Measurements from ENCODE around the gene OS9. TPM values are rescaled to one million over a fixed set of nuclear protein-coding genes. Genes with fewer than 3 reads are reported as not detected.
"Not testable (repeated sequence)": the region's sequence is repeated elsewhere in the genome, so short reads cannot be mapped to it uniquely, and the experiment has no call there.

The OS9 gene
- total and polyA plus RNA-seq, 2 donors (not counting 3 experiments of a cell fraction or from before 2014, with no cell fraction given) = 212 to 561 TPM

DNA sequence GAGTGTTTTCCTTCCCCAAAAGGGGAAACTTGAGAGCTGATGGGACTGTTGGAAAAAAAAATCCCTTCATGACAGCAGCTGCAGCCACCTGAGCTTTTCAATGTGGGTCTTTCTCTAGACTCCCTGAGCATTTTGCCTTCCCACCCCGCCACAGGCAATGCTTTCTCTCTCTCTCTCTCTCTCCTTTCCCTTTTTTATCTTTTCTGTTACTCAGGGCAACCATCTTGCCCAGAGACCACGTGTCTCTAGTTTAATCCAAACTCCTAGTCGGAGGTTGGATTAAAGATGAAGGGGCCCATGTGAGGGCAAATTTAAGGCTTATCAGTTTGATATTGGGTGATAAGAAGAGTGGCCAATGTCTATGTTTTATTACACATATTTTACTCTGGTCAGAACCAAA is 35.0 kb upstream of the OS9 start:
- H3K27me3 ChIP-seq (ENCODE audit: control insufficient read depth in 2 of 2, insufficient read depth in 2 of 2, low read length in 2 of 2) = peaks cover 0 to 5% of the 10 kb centered on the region in 2 experiments
- FAIRE-seq (no peak), DNase-seq (ENCODE audit: low read depth, low spot score) (no peak)
- dilution Hi-C loops (cut with MboI; ENCODE audit: extremely low pct_ligation_motif_present, low sequenced_read_pairs) = no loop called here
- POLR2A ChIA-PET = no interaction called here
- TF ChIP-seq, protein P1, sequence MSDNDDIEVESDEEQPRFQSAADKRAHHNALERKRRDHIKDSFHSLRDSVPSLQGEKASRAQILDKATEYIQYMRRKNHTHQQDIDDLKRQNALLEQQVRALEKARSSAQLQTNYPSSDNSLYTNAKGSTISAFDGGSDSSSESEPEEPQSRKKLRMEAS (IDR thresholded peaks at IDR 0.05; ENCODE audit: insufficient read depth, insufficient read length) = no peak
- no peak for TF ChIP-seq POLR2A (IDR thresholded peaks at IDR 0.05; ENCODE audit: low read depth, low read length)
- TF ChIP-seq, protein P2, sequence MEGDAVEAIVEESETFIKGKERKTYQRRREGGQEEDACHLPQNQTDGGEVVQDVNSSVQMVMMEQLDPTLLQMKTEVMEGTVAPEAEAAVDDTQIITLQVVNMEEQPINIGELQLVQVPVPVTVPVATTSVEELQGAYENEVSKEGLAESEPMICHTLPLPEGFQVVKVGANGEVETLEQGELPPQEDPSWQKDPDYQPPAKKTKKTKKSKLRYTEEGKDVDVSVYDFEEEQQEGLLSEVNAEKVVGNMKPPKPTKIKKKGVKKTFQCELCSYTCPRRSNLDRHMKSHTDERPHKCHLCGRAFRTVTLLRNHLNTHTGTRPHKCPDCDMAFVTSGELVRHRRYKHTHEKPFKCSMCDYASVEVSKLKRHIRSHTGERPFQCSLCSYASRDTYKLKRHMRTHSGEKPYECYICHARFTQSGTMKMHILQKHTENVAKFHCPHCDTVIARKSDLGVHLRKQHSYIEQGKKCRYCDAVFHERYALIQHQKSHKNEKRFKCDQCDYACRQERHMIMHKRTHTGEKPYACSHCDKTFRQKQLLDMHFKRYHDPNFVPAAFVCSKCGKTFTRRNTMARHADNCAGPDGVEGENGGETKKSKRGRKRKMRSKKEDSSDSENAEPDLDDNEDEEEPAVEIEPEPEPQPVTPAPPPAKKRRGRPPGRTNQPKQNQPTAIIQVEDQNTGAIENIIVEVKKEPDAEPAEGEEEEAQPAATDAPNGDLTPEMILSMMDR (IDR thresholded peaks at IDR 0.05; ENCODE audit: extremely low read depth in 1 of 2, insufficient read depth in 1 of 2, low read depth in 1 of 2, low read length in 2 of 2) = no peak
- no peak for TF ChIP-seq JUN (IDR thresholded peaks at IDR 0.05; ENCODE audit: borderline replicate concordance, insufficient read depth, insufficient read length, low read depth)
- no TSS peak for BruUV-seq (replicated peaks)
- H3K4me1 ChIP-seq (ENCODE audit: control insufficient read depth, extremely low read depth, insufficient read depth, low read length) = no peaks in the 10 kb centered on the region
- H3K79me2 ChIP-seq (ENCODE audit: control insufficient read depth, insufficient read depth, low read length) = no peaks in the 10 kb centered on the region
- CTCF ChIA-PET = interaction anchor here (2.0 kb wide), 1 partner anchor 26 kb away, joined by 5 read pairs; the partner anchor contains the start of gene B4GALNT1
- no peak overlapping the region for H3K27ac ChIP-seq (ENCODE audit: insufficient read depth, low read depth, low read length)
- H3K4me2 ChIP-seq (ENCODE audit: insufficient read depth, low read length) = no peak overlapping the region
- intact Hi-C loops (cut with micrococcal nuclease) = no loop called here
- H4K20me1 ChIP-seq (replicated peaks; ENCODE audit: control insufficient read depth, extremely low read depth, insufficient read depth, low read length) = no peaks in the 10 kb centered on the region
- no peak overlapping the region for H2AFZ ChIP-seq (ENCODE audit: low read depth, low read length)
- H3K9ac ChIP-seq (replicated peaks; ENCODE audit: extremely low read depth, insufficient read depth, low read length) = no peak overlapping the region
- H3K4me3 ChIP-seq (replicated peaks in 1 of 3; ENCODE audit: insufficient read depth in 1 of 3, low read depth in 1 of 3, low read length in 3 of 3) = no peak overlapping the region
- H3K9me1 ChIP-seq (replicated peaks; ENCODE audit: control insufficient read depth, extremely low read depth, insufficient read depth, low read length) = no peaks in the 10 kb centered on the region
- no peaks in the 10 kb centered on the region for H3K9me3 ChIP-seq (replicated peaks; ENCODE audit: control insufficient read depth, insufficient read depth, low read length)
- H3K36me3 ChIP-seq (ENCODE audit: control insufficient read depth in 2 of 2, extremely low read depth in 1 of 2, insufficient read depth in 2 of 2, low read length in 2 of 2) = no peaks in the 10 kb centered on the region

DNA sequence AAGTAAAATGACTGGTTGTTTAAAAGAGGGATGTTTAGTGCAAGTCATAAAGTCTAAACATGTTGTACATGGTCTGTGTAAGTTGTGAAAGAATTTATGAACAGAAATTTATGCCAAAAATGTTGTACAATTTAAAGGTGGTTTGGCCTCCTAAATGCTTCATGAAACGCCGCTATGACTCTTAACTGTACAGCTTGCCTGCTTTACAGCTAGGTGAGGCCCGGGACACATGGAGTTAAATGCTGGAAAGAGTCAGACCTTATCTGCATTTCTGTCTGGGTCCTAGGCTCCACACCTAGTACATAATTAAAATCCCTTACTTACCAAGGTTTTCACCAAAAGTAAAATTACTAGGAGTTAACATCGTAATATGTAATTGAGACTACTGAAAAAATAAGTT is 32.6 kb upstream of the OS9 start:
- no peaks in the 10 kb centered on the region for H3K9me3 ChIP-seq (replicated peaks; ENCODE audit: control insufficient read depth, insufficient read depth, low read length)
- intact Hi-C loops (cut with micrococcal nuclease) (no loop called here), dilution Hi-C loops (cut with MboI; ENCODE audit: extremely low pct_ligation_motif_present, low sequenced_read_pairs) (no loop called here)
- no TSS peak for BruUV-seq (replicated peaks)
- no peak overlapping the region for H3K4me3 ChIP-seq (replicated peaks in 1 of 3; ENCODE audit: insufficient read depth in 1 of 3, low read depth in 1 of 3, low read length in 3 of 3)
- no peaks in the 10 kb centered on the region for H3K9me1 ChIP-seq (replicated peaks; ENCODE audit: control insufficient read depth, extremely low read depth, insufficient read depth, low read length)
- no peaks in the 10 kb centered on the region for H3K79me2 ChIP-seq (ENCODE audit: control insufficient read depth, insufficient read depth, low read length)
- DNase-seq (ENCODE audit: low read depth, low spot score) (no peak), FAIRE-seq (no peak)
- H4K20me1 ChIP-seq (replicated peaks; ENCODE audit: control insufficient read depth, extremely low read depth, insufficient read depth, low read length) = no peaks in the 10 kb centered on the region
- H2AFZ ChIP-seq (ENCODE audit: low read depth, low read length) = no peak overlapping the region
- CTCF ChIA-PET = interaction anchor here (1.1 to 1.5 kb wide), 2 partner anchors 32 to 78 kb away, joined by 3 read pairs; no protein-coding TSS in a partner anchor
- H3K27ac ChIP-seq (ENCODE audit: insufficient read depth, low read depth, low read length) = no peak overlapping the region
- POLR2A ChIA-PET = no interaction called here
- H3K4me2 ChIP-seq (ENCODE audit: insufficient read depth, low read length) = no peak overlapping the region
- H3K36me3 ChIP-seq (ENCODE audit: control insufficient read depth in 2 of 2, extremely low read depth in 1 of 2, insufficient read depth in 2 of 2, low read length in 2 of 2) = no peaks in the 10 kb centered on the region
- H3K27me3 ChIP-seq (ENCODE audit: control insufficient read depth in 2 of 2, insufficient read depth in 2 of 2, low read length in 2 of 2) = peaks cover 0 to 5% of the 10 kb centered on the region in 2 experiments
- no peak overlapping the region for H3K9ac ChIP-seq (replicated peaks; ENCODE audit: extremely low read depth, insufficient read depth, low read length)
- TF ChIP-seq POLR2A (IDR thresholded peaks at IDR 0.05; ENCODE audit: low read depth, low read length) (no peak), MYC (IDR thresholded peaks at IDR 0.05; ENCODE audit: low read depth, low read length) (no peak), JUN (IDR thresholded peaks at IDR 0.05; ENCODE audit: borderline replicate concordance, insufficient read depth, insufficient read length, low read depth) (no peak)
- no peaks in the 10 kb centered on the region for H3K4me1 ChIP-seq (ENCODE audit: control insufficient read depth, extremely low read depth, insufficient read depth, low read length)

DNA sequence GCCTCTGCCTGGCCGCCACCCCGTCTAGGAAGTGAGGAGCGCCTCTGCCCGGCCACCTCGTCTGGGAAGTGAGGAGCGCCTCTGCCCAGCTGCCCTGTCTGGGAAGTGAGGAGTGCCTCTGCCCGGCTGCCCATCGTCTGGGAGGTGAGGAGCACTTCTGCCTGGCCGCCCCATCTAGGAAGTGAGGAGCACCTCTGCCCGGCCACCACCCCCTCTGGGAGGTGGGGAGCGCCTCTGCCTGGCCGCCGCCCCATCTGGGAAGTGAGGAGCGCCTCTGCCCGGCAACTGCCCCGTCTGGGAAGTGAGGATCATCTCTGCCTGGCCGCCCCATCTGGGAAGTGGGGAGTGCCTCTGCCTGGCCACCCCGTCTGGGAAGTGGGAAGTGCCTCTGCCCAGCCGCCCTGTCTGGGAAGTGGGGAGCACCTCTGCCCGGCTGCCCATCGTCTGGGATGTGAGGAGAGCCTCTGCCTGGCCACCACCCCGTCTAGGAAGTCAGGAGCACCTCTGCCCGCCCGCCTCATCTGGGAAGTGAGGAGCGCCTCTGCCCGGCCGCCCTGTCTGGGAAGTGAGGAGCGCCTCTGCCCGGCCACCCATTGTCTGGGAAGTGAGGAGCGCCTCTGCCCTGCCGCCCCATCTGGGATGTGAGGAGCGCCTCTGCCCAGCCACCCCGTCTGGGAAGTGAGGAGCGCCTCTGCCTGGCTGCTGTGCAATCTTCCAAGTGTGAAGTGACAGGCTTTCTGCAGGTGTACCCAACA is 28.7 kb upstream of the OS9 start:
- CTCF ChIA-PET; H2AFZ ChIP-seq (ENCODE audit: low read depth, low read length); H3K4me3 ChIP-seq (replicated peaks in 1 of 3; ENCODE audit: insufficient read depth in 1 of 3, low read depth in 1 of 3, low read length in 3 of 3); intact Hi-C loops (cut with micrococcal nuclease); POLR2A ChIA-PET; FAIRE-seq; H3K36me3 ChIP-seq (ENCODE audit: control insufficient read depth in 2 of 2, extremely low read depth in 1 of 2, insufficient read depth in 2 of 2, low read length in 2 of 2); H4K20me1 ChIP-seq (replicated peaks; ENCODE audit: control insufficient read depth, extremely low read depth, insufficient read depth, low read length); H3K27ac ChIP-seq (ENCODE audit: insufficient read depth, low read depth, low read length); H3K4me1 ChIP-seq (ENCODE audit: control insufficient read depth, extremely low read depth, insufficient read depth, low read length); H3K9me3 ChIP-seq (replicated peaks; ENCODE audit: control insufficient read depth, insufficient read depth, low read length); DNase-seq (ENCODE audit: low read depth, low spot score); dilution Hi-C loops (cut with MboI; ENCODE audit: extremely low pct_ligation_motif_present, low sequenced_read_pairs); H3K9ac ChIP-seq (replicated peaks; ENCODE audit: extremely low read depth, insufficient read depth, low read length); H3K79me2 ChIP-seq (ENCODE audit: control insufficient read depth, insufficient read depth, low read length); BruUV-seq (replicated peaks); H3K4me2 ChIP-seq (ENCODE audit: insufficient read depth, low read length); H3K27me3 ChIP-seq (ENCODE audit: control insufficient read depth in 2 of 2, insufficient read depth in 2 of 2, low read length in 2 of 2); H3K9me1 ChIP-seq (replicated peaks; ENCODE audit: control insufficient read depth, extremely low read depth, insufficient read depth, low read length): not testable (repeated sequence)
